NCI-H345 treated with DMSO at 0.1 percent for 48 hours (cell line): ENCODE data around the gene ABHD1.

Source experiments
- DNase-seq: peaks from one replicate; lab custom pipeline; 2025; ENCODE audit not compliant: unreplicated experiment; lab: John Stamatoyannopoulos, UW

Gene ABHD1

DNA sequence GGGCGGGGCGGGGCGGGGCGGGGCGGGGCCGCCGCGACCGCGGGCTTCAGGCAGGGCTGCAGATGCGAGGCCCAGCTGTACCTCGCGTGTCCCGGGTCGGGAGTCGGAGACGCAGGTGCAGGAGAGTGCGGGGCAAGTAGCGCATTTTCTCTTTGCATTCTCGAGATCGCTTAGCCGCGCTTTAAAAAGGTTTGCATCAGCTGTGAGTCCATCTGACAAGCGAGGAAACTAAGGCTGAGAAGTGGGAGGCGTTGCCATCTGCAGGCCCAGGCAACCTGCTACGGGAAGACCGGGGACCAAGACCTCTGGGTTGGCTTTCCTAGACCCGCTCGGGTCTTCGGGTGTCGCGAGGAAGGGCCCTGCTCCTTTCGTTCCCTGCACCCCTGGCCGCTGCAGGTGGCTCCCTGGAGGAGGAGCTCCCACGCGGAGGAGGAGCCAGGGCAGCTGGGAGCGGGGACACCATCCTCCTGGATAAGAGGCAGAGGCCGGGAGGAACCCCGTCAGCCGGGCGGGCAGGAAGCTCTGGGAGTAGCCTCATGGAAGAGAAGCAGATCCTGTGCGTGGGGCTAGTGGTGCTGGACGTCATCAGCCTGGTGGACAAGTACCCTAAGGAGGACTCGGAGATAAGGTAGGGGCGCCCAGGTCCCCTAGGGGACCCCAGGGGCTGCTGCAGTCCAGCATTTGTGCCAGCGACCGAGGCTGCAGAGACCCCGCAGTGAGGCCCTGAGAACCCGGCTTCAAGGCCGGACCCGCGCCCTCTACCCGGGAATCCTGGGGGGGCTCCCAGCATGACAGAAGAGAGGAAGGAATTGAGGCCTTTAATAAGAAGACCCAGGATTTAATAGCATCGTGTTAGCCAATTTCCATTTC lies 36.7 kb upstream of the ABHD1 start, which contains the start of gene KHK:
Gene KHK, plus strand, starts transcription at position 49 of the 870 bp plus-strand sequence. Its CDS starts 488 bp downstream, at position 537.
- DNase-seq = peak; percentile 70

DNA sequence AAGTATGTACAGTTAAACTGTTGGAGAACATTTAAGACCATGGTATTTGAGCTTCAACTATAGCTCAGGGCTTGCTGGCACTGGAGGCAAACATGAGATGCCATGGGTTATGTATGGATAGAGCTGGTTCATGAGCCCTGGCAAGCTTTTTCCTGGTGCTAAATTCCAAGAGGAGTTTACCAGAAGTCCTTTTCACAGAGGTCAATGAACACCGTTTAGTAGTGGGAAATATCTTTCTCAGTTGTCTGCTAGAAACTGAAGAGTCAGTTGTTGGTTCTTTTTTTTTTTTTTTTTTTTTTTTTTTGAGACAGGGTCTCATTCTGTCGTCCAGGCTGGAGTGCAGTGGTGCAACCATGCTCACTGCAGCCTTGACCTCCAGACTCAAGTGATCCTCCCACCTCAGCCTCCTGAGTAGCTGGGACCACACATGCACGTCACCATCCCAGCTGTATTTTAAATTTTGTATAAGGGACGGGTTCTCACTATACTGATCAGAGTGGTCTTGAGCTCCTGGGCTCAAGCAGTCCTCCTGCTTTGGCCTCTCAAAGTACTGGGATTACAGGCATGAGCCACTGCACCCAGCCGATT lies 35.7 kb upstream of the ABHD1 start:
- no peak for DNase-seq

DNA sequence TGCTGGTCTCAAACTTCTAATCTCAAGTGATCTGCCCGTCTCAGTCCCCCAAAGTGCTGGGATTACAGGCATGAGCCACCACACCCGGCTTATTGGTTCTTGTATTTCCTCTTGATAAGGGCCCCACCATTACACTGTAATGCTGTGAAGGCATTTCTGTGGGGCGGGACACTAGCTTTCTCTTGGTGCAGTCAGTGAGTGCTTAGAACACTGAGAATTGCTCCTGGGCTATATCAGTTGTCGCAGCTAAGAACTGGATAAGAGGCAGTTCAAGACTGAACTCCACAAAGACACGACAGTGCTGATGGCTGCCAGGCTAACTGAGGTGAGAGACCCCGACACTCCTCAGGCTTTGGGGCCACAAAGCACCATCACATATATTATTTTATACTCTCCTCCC lies 35.0 kb upstream of the ABHD1 start:
- DNase-seq = no peak

DNA sequence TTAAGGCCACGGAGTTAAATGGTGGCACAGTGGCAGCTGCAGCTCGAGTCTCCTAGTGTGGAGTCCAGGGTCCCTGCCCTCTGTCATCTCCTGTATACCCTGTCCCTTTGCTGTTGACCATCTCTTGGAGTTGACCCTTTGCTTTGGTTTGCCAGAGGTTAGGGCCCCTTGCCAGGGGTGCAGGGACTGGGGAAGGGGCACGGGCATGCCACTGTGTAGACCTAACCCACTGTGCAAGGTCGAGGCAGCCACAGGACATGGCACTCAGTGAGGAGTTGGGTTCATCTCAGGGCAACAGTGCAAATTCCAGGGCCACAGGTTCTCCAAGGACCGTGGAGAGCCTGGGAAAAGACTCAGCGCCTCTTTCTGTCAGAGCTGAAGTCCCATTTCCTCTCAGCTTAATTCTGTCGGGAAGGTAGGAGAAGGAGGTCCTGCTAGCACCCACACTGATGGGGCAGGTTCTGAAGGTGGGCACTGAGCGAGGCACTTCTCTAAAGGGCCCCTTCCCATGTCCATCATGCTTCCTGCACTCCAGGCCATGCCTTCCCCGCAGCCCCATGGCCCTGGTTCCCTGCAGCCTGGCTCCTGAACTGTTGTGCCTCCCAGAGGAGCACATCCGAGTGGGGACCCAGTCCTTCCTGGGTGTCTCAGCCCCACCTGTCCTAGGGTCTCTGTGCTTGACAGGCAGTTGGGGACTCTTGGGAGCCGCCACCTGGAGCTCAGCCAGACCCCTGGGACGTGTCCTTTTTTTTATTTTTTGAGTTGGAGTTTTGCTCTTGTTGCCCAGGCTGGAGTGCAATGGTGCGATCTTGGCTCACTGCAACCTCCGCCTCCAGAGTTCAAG lies 34.3 kb upstream of the ABHD1 start:
- DNase-seq = no peak

DNA sequence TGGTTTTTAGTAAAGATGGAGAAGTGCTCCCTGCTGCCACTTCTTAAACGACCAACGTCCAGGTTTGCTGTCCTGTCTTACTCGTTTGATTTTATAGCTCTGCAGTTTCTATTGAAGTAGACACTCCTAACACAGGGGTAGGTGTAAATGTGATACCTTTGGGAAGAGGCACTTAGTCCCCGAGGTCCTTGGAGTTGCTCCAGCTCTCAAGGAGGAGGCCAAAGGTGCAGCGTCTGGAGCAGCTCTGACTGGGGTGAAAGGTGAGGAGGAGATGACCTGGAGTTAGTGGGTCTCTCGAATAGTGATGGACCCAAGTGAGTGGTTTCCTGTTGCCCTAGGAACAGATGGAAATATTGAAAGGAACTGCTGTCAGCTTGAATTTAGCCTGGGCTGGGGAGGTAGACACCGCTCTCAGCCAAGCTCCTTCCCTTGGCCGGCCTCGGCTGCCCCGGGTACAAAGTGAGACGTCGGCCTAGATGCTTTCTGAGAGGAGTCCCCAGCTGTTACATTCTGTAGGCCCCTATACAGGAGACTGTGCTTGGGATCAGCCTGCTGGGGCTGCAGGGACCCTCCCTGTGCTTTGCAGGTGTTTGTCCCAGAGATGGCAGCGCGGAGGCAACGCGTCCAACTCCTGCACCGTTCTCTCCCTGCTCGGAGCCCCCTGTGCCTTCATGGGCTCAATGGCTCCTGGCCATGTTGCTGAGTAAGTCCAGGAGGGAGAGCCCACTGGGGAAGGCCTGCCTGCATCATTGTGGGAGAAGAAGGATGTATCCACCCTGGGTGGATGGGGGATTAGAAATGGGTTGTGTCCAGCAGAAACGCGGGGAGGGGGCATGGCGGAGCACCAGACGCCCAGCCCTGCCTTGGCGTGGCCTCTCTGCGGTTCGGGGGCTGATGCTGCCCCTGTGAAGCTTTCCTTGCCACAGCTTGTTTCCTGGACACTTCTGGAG lies 31.6 kb upstream of the ABHD1 start:
- DNase-seq = no peak

DNA sequence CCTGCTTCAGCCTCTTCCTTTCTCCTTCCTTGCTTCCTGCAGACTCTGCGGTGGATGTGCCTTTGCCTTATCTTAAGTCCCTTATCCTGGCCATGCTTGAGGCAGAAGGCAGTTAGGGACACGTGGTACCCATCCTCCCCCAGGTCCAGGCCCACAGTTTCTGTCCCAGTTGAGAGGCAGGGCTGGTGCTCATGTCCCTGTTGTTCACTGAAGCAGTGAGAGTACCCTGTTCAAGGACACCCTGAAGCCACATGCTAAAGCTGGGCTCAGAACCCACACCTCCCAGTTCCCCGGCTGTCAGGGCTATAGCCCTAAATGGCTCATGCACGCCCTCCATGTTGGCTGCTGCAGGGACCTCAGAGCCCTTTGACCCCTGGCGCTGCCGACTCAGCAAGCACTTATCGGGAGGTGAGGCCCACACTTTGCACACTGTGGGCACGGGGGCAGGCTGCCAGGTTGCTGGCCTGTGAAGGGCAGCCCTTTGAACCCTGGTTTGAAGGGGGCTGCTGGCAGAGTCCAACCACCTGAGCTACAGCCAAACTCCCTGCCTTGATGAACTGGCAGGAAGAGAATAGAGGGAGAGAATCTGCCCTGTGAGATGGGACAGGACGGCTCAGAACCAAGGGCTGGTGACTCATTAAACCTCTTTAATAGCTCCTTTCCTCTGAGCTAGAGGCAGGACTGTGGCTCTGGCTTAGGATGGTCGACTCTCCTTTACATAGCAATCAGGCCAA lies 30.8 kb upstream of the ABHD1 start:
- DNase-seq = no peak

DNA sequence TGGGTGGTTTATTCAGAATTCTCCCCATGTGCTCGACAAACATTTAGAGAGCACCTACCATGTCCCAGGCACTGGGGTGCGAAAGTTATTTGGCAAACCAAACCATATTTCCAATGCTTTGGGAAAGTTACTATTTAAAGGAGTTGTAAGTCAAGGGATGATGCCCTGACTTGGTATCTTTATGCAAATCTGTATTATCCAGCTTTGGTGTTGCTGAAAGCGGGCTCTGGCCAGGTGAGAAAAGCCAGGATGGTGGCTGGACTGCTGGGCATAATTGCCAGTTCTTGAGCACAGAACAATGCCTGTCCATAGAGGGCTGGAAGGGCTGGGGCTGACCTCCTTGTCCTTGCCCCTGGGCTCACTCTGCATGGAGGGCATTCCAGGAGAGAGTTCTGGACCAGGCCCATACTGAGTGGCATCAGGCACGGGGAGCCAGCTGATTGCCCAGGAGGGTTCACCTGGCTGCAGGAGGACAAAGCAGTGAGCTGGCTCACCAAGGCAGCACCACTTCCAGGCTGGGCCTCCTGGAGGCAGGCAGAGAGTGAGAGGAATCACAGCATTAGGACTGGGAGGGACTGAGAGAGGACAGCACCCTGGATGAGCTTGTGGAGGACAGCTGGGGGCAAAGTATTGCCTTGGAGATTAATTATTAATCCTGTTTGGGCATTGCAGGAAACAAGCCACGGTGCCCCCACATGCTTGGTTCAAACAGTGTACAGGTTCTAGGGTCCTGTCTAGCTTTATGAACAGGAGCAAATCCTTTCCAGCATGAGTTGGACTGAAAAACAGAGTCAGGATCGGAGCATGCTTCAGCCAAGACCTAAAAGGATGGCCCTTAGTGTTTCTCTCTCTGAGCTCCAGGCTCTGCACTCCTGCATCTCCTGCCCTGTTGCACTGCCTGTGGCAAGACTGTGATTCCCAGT lies 29.9 kb upstream of the ABHD1 start:
- DNase-seq = no peak

DNA sequence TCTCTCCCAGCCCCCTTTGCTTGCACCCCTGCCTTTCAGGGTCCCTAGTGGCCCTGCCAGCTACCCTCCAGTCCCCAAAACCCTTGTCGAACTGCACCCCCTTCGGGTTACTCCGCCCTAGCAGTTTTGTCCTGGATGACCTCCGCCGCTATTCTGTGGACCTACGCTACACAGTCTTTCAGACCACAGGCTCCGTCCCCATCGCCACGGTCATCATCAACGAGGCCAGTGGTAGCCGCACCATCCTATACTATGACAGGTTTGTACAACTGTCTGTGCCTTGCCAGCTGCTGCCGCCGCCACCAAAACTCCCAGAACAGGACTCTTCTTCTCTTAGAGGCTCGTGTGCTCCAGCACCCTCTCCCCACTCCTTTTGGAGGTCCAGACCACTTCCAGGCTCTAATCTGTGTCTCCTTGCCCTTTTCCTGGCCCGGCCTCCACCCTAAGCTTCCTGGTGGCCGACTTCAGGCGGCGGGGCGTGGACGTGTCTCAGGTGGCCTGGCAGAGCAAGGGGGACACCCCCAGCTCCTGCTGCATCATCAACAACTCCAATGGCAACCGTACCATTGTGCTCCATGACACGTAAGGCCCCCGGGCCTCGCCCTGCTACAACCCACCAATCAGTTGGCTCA lies 29.1 kb upstream of the ABHD1 start:
- DNase-seq = no peak

DNA sequence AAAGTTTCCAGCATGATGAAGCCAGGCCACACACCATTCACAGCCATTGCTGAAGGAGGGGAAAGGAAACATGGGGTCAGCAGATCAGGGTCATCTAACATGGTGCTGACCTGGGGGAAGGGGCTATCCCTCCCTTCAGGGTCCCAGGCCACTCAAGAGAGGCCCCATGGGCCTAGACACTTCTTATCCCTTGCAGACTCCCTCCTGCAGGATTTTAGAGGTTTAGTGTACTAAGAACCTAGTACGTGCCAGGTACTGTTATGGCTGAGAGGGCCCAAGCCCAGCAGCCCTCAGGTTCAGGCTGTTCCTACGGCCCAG lies 28.2 kb upstream of the ABHD1 start:
- DNase-seq = no peak

DNA sequence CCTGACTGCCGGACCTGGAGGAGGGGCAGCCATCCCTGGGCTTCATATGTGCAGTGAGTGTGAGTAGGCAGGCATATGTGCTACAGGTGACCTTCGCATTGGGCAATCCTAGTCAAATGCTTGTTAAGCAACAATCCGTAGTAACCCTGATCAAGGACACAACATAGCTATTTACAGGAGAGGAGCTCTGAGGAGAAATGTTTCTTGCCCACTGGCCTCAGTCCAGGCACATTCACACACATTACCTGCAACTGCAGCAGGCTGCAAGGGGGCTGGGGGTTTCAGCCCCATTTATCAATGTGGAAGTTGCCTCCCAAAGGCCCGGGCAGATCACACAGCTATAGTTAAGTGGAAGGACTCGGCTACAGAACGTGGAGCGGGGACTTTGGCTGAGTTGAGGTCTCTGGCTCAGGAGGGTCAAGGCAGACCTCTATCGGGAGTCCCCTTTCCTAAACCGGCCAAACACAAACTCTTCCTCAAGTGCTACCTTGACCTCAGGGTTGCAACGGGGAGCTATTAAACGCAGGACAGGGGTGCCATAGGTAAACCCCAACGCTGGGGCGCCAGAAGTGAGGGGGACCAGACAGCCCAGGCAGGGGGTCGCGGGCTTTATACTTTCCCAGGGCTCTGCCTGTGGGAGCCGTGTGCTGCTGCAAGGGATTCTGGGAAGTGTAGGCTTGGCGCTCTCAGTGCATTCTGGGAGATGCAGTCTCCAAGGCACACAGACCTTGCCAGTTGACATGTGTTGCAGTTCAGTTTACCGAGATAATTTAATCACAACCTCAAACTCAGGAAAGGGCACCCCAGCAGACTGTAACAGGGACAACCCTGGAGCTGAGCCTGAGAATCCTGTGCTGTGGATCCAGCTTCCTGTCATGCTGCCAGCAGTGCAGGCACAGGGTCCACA lies 27.6 kb upstream of the ABHD1 start:
- no peak for DNase-seq

DNA sequence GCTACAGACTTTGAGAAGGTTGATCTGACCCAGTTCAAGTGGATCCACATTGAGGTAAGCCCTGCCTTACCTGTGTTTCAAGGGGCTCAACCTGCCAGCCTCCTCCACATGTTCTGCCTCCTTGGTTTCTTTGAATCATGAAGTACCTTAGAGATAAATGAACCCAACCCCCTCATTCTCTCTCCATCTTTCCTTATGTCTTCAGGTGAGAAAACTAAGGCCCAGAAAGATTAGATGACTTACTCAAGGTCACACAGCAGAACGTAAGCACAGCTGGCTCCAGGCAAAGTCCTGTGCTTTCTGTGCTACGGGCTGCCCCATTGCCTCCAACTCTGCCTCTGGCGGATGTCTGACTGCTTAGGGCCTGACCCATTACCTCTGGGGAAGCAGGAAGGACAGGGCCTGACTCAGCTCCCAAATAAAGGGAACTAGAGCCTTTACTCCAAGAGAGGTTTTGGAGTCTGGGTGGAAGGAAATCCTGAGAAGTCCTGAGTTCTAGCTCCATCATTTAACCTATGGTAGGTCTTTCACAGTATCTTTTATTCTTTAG lies 26.8 kb upstream of the ABHD1 start:
- DNase-seq = no peak

DNA sequence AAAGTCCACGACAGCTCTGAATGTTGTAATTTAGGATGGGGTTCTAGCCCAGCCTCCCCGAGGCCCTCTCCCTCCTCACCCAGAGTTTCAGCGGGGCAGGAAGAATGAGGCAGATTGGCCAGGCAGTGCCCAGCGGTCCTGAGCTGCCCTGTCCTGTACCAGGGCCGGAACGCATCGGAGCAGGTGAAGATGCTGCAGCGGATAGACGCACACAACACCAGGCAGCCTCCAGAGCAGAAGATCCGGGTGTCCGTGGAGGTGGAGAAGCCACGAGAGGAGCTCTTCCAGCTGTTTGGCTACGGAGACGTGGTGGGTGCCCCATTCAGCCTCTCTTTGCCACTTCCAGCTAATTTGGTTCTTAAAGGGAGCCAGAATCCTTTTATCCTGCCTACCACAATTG lies 26.3 kb upstream of the ABHD1 start:
- DNase-seq = no peak

DNA sequence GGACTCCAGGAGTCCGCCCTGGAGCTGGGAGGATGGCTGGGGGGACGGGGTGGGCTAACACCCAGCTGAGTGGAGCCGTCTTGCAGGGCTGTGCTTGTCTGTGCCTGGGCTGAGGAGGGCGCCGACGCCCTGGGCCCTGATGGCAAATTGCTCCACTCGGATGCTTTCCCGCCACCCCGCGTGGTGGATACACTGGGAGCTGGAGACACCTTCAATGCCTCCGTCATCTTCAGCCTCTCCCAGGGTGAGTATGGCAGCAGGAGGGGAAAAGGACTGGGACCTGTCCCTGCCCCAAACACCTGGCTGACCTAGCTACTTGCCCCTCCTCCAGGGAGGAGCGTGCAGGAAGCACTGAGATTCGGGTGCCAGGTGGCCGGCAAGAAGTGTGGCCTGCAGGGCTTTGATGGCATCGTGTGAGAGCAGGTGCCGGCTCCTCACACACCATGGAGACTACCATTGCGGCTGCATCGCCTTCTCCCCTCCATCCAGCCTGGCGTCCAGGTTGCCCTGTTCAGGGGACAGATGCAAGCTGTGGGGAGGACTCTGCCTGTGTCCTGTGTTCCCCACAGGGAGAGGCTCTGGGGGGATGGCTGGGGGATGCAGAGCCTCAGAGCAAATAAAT lies 24.2 kb upstream of the ABHD1 start:
- DNase-seq = no peak

DNA sequence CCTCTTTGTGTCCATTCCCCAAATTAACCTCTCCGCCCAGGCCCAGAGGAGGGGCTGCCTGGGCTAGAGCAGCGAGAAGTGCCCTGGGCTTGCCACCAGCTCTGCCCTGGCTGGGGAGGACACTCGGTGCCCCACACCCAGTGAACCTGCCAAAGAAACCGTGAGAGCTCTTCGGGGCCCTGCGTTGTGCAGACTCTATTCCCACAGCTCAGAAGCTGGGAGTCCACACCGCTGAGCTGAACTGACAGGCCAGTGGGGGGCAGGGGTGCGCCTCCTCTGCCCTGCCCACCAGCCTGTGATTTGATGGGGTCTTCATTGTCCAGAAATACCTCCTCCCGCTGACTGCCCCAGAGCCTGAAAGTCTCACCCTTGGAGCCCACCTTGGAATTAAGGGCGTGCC lies 23.6 kb upstream of the ABHD1 start:
- DNase-seq = no peak

DNA sequence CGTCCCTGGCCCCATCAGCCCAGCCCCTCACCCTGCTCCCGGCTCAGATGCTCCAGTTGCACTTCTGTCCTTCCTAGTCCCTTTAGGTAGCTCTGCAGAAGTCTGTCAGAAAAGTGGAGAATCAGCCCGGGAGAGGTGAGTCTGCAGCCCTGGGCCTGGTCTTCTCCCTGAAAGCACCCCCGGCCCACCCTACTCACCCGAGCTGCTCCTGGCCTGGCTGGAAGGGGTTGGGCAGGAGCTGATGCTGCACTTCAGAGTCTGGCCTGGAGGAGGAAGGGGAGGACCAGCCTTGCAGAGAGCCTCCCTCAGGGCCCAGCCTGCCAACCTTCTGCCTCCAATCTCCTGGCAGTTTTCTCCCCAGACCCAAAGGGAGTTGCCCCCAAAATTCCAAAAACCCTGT lies 21.3 kb upstream of the ABHD1 start:
- no peak for DNase-seq

DNA sequence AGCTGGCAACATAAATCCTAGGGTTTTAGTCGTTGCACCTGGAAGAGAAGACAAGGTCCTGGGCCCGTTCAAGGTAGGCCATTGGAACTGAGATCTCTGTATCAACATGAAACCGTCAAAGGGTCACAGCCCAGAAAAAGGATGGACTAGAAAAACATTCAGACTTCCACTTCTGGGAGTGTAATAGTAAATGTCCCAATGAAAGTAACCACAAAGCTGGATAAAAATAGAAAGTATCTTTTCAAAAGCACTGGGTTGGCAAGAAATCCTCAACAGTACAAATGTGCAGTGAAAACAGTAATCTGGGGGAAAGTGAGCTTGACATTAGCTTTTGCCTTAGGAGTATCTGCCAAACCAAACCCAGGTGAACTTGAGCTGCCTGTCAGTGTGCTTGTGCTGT lies 17.6 kb upstream of the ABHD1 start:
- no peak for DNase-seq

DNA sequence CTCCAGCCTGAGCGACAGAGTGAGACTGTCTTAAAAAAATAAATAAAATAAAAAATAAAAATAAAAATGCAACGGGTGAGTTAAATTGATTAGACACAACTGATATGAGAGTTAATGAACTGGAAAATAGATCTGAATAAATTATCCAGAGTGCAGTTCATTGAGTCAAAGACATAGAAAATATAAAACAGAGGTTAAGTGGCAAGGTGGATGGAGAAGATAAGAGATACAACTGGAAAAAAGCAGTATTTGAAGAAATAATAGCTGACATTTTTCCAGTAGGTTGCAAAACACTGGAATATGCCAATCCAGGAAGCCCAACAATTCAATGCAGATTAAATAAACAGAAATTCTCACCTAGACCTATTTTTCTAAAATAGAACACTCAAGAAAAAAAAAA lies 15.4 kb upstream of the ABHD1 start:
- no peak for DNase-seq
